GM21381 (cell line): ENCODE measurements around the gene HINFP.
A peak's percentile ranks its signal among the peaks of the same experiment; 100 is the strongest.
"Not testable (repeated sequence)": the region's sequence is repeated elsewhere in the genome, so short reads cannot be mapped to it uniquely, and the experiment has no call there.

Source experiments
- ATAC-seq: cut with Tn5 transposase; IDR thresholded peaks from one replicate; pipeline ENCODE4 v1.9.1; 2021; ENCODE audit warnings: mild to moderate bottlenecking, moderate library complexity; ENCODE audit not compliant: unreplicated experiment

Gene HINFP

DNA sequence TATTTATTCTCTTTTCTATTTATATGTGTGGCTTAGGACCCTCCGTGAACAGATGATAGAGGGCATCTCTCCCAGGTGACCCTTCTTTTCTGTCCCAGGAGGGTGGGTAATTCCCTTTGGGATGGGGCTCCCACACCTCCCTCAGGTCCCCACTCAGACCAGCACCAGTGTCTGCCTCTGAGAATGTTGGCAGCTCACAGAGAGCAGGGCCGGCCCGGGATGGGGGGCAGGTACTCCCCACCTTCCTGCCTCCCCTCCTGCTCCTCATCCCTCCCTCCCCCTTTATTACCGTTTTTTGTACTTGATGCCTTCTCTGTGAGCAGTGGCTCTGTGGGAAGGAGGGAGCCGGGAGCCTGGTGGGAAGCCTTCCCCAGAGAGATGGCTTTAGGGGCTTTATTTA is 4.8 kb upstream of the HINFP start:
- ATAC-seq, result no peak

DNA sequence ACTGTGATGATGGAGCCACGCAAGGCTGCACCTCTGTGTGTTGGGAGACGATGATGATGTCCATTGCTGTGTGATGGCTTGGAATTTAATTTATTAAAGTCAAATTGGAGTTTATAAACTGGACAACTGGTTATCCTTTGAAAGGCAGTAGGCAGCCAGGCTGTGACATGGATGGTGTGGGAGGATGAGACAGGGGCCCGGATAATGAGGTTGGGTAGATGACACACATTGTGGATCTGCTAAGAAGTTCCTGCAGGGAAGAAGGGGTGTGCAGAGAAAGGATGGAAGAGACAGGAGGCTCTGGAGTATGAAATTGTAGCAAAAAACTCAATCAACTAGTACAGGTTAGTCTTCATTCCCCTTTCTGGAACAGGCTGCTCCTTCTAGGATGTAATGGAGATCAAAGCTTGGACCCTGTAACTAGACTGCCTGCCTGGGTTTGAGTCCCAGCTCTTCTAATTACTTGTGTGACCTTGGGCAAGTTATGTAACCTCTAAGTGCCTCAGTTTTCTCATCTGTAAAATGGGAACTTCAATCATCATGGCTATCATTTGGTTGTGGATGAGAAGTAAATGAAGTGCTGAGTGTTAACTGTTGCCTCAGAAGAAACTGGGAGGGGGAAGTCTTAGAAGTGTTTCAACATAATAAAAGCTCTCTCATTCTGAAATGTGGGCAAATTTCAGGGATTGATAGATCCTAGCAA is 4.2 kb upstream of the HINFP start:
- ATAC-seq, result no peak

DNA sequence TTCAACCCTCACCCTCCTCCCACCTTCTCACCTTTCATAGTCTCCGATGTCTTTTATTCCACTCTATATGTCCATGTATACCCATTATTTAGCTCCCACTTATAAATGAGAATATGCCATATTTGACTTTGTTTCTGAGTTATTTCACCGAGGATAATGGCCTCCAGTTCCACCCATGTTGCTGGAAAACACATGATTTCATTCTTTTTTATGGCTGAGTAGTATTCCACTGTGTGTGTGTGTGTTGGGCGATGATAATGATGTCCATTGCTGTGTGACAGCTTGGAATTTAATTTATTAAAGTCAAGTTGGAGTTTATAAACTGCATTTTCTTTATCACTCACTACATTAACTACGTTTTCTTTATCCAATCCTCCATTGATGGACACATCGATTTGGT is 3.2 kb upstream of the HINFP start:
- no peak for ATAC-seq

DNA sequence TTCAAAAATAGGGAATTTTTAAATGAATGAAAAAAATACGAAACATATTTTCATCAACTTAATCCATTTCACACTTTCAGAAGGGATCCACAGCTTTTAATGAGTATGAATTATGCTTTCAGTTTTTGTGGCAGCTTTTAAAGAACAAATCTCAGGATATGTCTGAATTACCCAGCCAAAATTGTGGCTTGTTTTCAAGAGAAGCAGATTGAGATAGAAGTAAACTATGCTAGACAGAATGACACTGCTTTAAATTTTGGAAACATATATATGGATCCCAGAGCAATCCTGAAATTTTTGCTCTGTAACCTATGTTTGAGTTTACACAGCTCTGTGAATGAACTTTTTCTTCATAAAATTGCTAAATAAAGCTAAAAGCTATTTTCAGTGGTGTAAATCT is 2.4 kb upstream of the HINFP start:
- ATAC-seq, result no peak

DNA sequence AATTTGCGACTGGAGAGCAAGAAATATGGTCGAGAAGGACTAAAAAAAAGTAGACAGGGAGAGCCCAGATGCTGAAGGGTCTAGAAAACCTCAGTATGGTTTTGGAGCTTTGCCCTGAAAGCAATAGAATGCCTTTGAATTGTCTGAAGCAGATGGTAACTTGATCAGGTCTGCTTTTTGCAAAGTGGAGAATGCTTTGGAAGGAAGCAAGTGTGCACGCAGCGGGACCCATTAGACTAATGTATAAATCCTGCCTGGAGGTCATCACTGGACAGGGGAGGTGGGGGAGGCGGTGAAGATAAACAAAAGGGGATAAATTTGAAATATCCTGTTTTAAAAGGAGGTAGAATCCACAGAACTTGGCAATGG is 757 bp upstream of the HINFP start:
- ATAC-seq, result no peak

DNA sequence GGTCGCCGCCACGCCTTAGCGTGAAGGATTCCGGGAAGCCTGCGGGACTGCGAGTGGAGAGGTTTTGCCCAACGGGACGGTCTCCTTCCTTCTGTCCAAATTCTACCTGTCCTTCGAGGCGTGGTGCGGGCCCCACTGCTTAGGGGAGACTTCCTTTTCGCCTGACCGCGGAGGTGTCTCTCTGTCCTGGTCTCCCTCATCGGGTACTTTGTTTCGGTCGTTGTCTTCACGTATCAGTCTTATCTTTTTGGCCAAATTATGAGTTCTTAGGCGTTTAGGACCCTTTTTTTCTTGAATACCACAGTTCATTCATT is 388 bp downstream of the HINFP start:
- ATAC-seq, result peak; percentile 10

DNA sequence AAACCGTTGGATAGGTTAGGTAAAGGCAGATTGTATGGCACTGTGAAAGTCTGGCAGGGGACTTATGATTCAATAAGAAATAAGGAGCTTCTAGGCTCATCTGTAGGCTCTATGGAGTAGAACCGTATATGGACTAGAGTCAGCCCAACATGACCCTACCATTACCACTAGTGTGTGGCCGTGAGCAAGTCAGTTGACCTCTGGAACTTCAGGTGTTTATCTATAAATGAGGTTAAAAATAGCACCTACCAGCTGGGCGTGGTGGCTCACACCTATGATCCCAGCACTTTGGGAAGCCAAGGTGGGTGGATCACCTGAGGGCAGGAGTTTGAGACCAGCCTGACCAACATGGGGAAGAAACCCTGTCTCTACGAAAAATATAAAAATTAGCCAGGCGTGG is 4.4 kb downstream of the HINFP start:
- ATAC-seq, result no peak

DNA sequence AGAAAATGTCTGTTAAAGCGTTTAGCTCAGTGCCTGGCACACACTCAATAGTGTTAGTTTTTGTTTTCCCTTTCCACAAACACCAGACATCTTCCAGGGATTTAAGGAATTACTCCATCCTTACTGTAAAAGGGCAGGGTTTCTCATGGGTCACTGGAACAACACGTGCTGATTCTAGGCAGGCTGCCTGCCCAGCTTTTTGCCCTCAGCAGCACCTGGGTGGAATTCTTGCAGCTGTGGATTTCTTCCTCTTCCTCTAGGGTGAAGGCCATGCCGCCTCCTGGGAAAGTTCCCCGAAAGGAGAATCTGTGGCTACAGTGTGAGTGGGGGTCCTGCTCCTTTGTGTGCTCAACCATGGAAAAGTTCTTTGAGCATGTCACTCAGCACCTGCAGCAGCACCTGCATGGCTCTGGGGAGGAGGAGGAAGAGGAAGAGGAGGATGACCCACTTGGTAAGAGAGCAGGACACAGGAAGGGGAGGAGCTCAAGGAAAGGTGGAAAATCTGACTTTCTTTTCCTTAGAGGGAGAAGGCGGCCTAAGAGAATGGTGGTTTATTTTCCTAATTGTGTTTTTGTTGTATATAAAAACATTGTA is 5.4 kb downstream of the HINFP start:
- no peak for ATAC-seq

DNA sequence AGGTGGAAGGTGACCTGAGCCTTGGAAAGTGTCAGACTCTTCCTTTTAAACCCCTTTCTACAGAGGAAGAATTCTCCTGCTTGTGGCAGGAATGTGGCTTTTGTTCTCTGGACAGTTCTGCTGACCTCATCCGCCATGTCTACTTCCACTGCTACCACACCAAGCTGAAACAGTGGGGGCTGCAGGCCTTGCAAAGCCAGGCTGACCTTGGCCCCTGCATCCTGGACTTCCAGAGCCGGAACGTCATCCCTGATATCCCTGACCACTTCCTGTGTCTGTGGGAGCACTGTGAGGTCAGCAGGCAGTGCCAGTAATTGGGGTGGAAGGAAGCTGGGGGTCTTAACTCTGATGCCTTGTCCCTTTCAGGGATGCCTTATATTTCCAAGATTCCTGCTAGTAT is 9.3 kb downstream of the HINFP start:
- ATAC-seq, result no peak

DNA sequence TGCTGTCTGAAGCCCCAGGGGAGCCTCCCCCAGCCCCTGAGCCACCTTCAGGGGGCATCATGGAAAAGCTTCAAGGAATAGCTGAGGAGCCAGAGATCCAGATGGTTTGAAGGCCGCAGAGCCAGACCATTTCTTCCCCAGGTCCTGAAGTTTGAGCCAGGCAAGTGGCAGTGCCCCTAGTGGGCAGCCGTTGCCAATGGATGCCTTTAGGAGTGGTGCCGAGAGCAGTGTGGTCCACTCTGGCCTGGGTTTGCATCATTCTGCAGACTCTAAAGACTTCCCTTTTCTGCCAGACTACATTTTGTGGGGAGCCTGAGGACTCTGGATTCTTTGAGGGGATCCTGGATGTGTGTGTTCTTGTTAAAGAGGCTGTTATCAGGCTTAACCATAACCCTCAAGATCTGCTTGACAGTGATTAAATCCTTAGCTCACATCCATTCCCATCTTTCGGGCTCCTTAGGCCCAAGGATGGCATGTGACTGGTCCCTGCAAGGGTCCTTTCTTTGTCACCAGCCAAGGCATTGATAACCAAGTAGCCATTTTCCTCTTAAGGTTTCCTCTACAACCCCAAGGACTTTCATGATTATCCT is 13.1 kb downstream of the HINFP start:
- ATAC-seq, result no peak

DNA sequence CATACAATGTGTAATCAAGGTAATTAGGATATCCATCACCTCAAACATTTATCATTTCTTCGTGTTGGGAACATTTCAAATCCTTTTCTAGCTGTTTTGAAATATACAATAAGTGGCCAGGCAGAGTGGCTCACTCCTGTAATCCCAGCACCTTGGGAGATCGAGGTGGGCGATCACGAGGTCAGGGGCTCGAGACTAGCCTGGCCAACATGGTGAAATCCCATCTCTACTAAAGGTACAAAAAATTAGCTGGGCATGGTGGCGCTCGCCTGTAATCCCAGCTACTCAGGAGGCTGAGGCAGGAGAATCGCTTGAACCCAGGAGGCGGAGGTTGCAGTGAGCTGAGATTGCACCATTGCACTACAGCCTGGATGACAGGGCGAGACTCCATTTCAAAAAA is 17.9 kb downstream of the HINFP start:
- not testable (repeated sequence) for ATAC-seq

DNA sequence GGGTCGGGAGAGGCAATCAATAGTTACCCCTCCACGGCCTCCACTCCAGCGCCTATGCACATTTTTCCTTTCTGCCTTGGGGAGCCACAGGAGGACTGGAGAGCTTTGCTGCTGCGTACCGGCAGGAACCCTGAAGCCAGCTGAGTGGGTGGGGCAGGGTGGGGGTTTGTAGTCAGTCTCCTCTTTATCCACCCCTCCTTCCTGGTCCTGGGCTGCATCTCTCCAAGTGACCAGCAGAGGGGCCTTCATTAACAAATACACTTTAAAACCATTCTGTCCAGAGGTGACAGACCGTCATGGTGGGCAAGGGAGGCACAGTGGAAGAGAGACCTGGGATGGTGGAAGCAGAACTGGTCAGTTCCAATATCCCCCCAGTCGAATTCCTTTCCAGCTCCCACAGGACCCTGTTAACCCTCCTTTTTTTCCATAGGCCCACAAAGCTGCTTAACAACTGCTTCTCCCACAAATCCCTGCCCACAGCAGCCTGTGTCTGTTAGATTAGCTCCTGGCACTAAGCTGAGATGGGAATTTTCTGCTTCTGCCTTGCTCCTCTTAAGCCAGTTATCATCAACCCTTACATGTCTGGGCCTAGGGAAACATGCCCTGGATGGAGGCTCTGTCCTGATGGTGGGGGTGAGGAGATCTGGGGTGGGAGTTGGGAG is 23.6 kb downstream of the HINFP start:
- no peak for ATAC-seq

DNA sequence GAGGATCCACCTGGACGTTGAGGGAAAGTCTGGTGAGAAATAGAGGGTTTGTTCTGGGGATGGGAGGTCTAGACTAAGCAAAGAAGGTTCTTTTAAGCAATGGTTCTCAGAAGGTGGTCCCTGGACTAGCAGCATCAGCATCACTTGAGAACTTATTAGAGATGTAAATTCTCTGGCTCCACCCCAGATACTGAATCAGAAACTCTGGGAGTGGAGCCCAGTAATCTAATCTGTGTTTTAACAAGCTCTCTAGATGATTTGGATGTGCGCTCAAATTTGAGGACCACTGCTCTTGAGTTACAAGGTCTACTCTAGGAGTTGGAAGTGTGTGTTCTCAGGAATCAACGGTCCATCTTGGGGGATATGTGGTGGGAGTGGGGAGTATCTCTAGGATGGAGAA is 24.2 kb downstream of the HINFP start:
- ATAC-seq, result no peak

DNA sequence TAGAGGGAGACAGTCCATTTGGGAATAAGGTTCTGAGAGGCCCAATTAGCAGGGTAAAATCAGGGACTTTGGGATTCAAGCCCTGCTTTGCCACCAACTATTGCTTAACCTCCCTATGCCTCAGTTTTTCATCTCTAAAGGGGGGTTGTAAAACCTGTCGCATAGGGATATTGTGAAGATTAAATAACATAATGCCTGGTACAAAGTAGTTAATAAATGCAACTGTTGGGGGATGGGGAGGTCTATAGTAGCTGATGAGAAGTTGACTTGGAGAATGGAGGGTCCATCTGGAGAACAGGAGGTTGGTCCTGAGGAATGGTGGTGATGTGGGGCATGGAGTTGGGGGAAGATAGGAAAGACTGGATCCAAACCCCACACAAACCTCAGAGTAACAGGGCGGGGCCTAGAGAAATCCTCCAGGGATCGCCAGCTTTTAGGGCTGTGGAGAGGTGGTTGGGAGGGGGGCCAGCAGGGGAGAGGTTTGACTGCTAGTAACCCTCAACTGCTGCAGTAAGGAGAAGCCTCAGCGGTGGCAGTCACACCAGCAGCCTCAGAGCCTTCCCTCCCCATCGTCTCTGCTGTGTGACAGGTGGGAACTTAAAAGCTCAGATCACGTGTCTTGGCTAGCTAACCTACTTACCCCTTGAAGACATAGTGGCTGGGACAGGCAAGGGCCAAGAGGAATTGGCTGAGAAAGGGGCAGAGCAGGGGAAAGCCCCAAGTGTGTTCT is 26.4 kb downstream of the HINFP start:
- ATAC-seq, result no peak

DNA sequence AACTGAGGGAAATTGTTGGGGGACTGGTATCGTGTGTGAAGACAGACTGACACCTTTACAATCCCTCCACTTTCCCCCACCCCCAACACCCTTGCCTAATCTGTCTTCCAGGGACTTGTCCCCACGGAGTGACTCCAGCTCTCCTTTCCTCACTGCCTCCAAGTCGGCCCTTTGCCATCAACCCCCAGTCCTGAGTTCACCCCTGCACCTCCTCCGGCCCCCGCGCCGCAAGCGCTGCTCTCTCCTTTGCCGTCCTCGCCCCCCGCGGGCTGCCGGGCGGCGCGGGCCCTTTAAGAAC is 27.3 kb downstream of the HINFP start:
- no peak for ATAC-seq

DNA sequence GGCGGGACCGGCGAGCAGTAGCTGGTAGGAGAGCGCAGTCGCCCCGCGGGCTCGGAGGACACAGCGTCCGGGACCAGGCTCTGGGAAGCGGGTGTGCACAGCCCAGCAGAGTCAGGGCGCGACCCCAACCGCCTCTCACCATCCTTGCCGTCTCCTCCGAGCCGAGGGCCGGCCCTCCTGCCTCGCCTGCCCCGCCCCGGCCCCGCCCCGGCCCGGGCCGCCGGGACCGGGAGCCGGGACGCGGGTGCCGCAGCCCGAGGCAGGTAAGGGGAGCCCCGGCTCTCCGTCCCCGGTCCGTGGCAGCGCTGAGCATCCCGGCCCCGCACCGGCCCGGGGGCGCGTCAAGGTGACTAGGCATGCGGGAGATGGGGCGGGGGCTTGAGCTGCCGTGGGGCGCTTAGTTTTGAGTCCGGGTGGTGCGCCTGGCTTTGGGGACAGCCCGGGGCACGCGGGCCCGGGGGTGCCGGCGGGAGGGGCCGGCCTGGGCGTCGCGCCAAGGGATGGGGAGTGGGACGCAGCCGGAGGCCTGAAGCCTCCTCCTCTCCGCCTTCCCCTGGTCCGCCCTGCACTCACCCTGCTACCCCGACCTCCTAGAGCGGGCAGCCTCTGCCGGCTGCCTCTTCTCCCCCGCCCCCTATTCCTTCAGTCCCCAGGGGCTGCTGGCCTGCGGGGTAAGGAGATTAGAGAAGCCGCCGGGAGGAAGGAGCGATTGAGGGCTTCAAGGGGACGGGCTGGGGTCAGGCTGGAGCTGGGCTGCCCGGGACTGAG is 27.8 kb downstream of the HINFP start, which contains the start of gene ABCG4:
ABCG4 (plus strand) TSS at position 35 of the 768 bp plus-strand sequence. CDS start 914 bp downstream, outside the sequence.
- ATAC-seq, result no peak

DNA sequence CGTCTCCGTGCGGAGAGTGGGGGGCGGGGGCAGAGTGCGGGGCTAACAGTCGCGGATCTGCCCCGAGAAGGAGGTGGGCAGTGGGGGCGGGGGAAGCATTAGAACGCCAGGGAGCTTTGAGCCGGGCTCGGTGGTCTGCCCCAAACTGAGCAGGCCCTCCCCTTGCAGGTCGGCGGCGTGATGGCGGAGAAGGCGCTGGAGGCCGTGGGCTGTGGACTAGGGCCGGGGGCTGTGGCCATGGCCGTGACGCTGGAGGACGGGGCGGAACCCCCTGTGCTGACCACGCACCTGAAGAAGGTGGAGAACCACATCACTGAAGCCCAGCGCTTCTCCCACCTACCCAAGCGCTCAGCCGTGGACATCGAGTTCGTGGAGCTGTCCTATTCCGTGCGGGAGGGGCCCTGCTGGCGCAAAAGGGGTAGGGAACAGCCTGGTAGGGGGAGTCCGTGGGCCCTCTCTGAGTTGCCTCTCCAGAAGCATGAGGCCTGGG is 28.5 kb downstream of the HINFP start:
- ATAC-seq, result no peak

DNA sequence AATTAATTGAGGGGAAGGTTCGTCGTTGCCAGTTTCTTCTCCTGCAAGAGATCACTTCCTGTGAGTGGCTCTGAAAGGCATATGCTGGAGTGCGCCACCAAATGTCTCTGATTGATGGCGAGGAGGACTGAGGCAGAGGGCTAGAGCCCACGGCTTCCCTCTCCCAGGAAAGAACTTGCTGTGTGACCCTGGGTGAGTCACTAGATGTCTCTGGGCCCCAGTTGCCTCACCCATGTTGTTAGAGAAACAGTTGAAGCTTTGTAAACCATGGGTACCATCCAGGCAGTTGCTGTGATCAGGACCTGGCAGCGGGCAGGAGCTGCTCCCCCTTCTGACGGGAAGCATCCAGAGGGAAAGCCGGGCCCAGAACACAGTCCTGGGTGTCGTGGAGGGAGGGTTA is 30.7 kb downstream of the HINFP start:
- ATAC-seq, result no peak

DNA sequence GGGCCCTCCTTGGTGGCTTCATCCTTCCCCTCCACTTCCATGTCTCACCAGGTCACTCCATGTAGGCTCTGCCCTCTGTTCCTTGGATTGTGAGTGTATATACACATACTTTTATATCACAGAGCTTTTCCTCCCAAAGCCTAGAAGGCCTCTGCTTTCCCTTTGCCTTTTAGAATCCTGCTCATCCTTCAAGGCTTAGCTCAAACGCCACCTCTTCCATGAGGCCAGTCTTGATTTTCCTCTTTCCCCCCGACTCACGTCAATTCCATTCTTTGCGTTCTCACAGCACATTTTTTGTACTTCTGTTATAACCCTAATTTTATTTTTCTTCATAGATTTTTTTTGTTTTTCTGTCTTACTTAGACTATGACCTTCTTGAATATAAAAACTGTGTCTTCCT is 31.2 kb downstream of the HINFP start:
- ATAC-seq, result no peak

DNA sequence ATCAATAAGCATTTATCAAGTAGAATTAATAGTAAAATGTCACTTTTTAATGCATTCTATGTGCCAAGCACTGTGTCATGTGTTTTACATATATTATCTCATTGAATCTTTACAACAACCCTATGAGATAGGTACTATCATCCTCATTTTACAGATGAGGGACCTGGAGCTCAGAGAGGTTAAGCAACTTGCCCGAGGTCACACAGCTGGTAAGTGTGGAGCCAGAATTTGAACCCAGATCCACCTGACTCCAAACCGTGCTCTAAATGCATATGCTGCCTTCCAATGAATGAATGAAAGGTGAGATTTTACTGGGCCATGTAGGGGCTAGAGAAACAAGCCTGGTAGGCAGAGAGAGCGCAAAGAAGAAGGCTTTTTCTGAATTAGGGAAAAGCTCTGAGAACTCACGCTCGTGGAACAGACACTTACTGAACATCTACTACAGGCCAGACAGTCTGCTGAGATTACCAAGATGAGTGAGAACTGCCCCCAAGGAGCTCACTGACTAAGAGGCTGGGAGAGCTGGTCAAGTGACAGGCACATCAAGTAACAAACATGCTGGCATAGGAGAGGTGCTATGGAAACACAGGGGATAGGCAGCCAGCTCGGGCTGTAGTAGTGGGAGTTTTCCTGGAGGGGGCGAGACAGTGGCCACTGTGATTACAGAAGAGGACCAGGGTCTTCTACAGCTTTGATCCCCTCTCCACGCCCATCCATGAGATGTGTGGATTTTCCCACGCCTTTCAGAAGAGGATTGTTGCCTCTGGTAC is 31.9 kb downstream of the HINFP start:
- no peak for ATAC-seq
